NCI-H1048 (cell line): Measurements from ENCODE around the gene STAT6.

Experiments
- DNase-seq: peaks from one replicate; lab custom pipeline; 2025; lab: John Stamatoyannopoulos, UW

The STAT6 gene

GRCh38 chr12:57145460-57146059 is 34.4 kb upstream of the STAT6 start:
- DNase-seq: no peak

- DNase-seq: no peak
These were observed 32.3 kb upstream of the STAT6 start for GRCh38 chr12:57143454-57143853.

GRCh38 chr12:57142727-57143126 is 31.6 kb upstream of the STAT6 start:
- DNase-seq: no peak

- DNase-seq: no peak
These were observed 31.0 kb upstream of the STAT6 start for GRCh38 chr12:57142121-57142520.

- DNase-seq: no peak
These were observed 30.1 kb upstream of the STAT6 start for GRCh38 chr12:57141249-57141648.

GRCh38 chr12:57139796-57140649 is 28.9 kb upstream of the STAT6 start:
- no peak for DNase-seq

- DNase-seq: no peak
These were observed 27.5 kb upstream of the STAT6 start for GRCh38 chr12:57138526-57139272.

GRCh38 chr12:57135527-57136326 is 24.6 kb upstream of the STAT6 start:
- no peak for DNase-seq

GRCh38 chr12:57134949-57135348 is 23.8 kb upstream of the STAT6 start:
- DNase-seq: no peak

GRCh38 chr12:57133916-57134315 is 22.8 kb upstream of the STAT6 start:
- DNase-seq: no peak

GRCh38 chr12:57133013-57133569 is 21.9 kb upstream of the STAT6 start:
- DNase-seq: no peak

- DNase-seq: no peak
These were observed 21.0 kb upstream of the STAT6 start for GRCh38 chr12:57131896-57132744.

GRCh38 chr12:57130941-57131340 is 19.8 kb upstream of the STAT6 start:
- no peak for DNase-seq

- no peak for DNase-seq
These were observed 18.7 kb upstream of the STAT6 start for GRCh38 chr12:57129889-57130288.

GRCh38 chr12:57129321-57129842 is 18.2 kb upstream of the STAT6 start:
- DNase-seq: no peak

GRCh38 chr12:57128519-57129247 is 17.5 kb upstream of the STAT6 start:
- no peak for DNase-seq

GRCh38 chr12:57127726-57128518 is 16.8 kb upstream of the STAT6 start, which contains the start of gene LRP1:
Gene LRP1, plus strand, starts transcription at chr12:57128483. Its CDS starts 482 bp downstream, at chr12:57128965.
- no peak for DNase-seq

GRCh38 chr12:57127101-57127725 is 16.1 kb upstream of the STAT6 start:
- DNase-seq: no peak
